HG03066 (cell line): ENCODE results near the gene LGMN.
"Not testable (repeated sequence)": the region's sequence is repeated elsewhere in the genome, so short reads cannot be mapped to it uniquely, and the experiment has no call there.

Source experiments
- ATAC-seq: cut with Tn5 transposase; IDR thresholded peaks from one replicate; pipeline ENCODE4 v1.9.1; 2021; ENCODE audit warnings: low read depth; ENCODE audit not compliant: unreplicated experiment

LGMN gene

DNA sequence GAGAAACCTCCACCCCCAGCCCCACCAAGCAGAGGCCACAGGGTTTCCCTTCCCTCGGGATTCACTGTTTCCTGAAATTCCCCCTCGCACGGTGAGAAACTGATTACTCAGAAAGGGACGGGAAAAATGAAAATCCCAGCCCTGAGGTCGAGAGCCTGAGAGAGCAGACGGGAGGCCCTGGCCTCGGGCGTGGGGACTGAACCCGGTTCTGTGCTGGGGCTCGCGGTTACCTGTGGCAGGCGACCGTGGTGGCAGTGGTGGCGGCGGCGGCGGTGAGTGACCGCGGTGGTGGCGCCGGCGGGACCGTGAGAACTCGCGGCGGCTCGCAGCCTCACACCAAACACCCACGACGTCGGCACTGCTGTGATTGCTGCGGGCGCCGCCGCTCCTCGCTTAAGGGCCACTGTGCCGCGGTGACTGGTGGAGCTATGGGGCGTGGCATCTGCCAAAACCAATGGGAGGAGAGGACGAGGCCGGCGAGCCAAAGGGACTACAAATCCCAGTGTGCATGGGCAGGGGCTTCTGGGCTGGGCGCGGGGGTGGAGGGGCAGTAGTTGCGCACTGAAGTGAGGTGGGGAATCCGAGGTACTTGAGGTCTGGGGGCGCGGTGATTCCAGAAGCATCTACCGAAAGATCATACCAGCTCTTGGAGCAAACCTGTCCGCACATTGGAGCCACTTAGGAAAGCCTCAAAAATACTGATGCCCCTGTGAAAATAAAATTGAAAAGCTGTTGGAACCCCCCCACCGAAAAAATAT is at the start of gene LGMN:
Gene LGMN (minus strand): TSS at position 369 of the 758 bp plus-strand sequence. CDS start 15,841 bp downstream, outside the sequence.
- peak; percentile 61 for ATAC-seq

- no peak for ATAC-seq
Observed at GRCh38 chr14:92794961-92795360, 46.5 kb upstream of the LGMN start.

GRCh38 chr14:92794547-92794941 is 46.1 kb upstream of the LGMN start:
- ATAC-seq: peak; percentile 6

DNA sequence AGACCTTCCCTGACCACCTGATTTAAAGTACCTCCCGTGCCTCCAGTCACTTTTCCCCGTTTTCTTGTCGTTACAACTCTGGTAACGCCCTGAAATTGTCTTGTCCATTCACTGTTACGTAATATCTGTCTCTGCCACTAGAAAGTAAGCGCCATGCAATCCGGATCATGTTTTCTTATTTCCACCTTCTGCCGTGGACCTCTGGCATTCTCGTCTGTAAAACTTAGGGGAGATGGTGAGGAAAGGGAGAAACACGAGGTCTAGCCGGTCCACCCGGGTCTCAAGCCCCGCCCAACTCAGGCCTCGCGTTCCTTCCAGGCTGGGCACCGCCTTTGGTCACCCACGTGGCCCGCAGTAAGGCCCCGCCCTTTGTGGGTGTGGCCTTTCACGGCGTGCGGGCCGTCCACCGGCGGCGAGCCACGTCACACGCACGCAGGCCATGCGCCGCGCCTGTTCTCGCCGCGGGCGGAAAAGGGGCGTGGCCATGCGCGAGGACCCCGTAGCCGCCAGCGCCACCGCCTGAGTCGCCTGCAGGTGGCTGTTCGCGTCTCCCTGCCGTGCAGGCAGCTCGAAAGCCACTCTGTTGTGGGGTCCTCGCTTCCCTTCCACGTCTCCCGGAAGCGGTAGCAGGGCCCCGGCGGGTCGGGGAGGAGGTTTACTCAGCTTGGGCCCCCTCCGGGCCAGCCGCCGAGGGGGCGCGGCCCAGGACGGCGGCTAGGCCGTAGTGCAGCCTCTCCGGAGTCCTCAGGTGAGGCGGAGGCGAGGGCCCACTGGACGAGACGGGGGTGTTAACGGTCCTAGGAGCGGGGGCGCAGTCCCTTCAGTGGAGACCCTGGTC is 45.5 kb upstream of the LGMN start, which contains the start of gene GOLGA5:
Gene GOLGA5 (plus strand): TSS at position 597 of the 838 bp plus-strand sequence. CDS start 3,133 bp downstream, outside the sequence.
- ATAC-seq: peak; percentile 93

DNA sequence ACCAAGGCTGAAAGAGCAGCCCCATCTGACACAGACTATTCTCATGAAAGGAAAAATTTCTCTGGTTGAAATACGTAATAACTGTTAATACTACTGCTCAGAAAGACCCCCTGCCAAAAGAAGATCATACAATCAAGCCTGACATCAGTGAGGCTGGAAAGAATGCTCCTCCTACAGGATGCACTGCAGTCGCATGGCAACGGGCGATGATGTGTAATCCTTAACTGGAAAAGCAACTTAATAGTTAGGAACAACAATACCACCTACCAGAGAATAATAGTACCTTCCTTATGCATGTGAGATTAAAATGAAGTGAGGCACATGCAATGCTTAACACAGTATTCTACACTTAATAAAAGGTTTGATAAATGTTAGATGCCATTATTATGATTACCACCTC is 44.5 kb upstream of the LGMN start:
- ATAC-seq: no peak

DNA sequence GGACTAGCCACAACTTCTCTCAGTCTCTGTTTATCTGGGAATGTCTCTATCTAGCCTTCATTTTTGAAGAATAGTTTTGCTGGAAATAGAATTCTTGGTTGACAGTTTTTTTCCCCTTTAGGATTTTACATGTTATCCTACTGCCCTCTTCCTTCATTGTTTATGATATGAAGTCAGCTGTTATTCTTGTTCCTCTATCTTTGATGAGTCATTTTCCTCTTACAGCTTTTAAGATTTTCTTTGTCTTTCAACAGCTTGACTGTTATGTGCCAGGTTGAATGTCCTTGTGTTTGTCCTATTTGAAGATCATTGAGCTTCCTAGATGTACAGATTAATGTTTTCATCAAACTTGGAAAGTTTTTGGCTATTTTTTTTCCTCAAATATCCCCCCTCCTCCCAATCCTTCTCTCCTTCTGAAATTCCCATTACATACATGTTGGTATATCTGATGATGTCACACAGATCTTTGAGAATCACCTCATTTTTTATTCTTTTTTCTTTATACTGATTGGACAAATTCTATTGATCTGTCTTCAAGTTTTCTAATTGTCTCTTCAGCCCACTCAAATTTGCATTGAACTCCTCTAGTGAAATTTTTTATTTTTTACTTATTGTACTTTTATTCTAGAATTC is 41.1 kb upstream of the LGMN start:
- no peak for ATAC-seq

- no peak for ATAC-seq
Observed at GRCh38 chr14:92787554-92787953, 39.1 kb upstream of the LGMN start.

- ATAC-seq: no peak
Observed at GRCh38 chr14:92786427-92786756, 38.0 kb upstream of the LGMN start.

DNA sequence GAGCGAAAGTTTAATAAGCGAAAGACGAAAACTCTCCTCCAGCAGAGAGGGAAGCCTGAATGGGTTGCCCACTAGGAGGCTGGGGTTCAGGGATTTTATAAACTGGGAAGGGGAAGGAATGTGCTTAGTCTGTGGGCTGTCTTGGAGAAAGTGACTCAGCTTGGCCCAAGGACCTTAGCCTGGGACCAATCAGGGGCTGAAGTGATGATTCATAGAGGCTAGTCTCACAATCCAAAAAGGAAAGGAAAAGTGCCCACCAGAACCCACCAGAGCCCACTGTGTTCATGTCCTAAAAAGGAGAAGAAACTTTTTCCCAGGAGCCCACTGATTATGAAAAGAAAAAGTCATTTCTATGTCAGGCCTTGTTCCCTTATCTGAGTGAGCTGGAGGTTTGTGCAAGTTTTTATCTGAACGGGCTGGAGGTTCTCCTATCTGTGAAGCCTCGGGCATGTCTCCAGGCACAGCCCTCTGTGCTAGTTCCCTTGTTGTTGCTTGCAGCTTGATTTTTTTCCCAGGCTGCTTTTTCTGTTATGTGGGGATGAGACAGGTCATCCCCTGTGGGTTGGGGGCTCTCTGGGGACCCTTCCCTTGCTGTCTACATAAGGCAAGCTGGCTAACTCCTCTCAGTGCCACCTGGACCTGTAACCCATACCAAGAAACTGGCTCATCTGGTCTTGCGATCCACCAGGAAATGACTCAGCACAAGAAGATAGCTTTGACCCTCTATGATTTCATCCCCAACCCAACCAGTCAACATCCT is 37.4 kb upstream of the LGMN start:
- no peak for ATAC-seq

GRCh38 chr14:92783813-92784431 is 35.5 kb upstream of the LGMN start:
- no peak for ATAC-seq

GRCh38 chr14:92781350-92781749 is 32.9 kb upstream of the LGMN start:
- no peak for ATAC-seq

DNA sequence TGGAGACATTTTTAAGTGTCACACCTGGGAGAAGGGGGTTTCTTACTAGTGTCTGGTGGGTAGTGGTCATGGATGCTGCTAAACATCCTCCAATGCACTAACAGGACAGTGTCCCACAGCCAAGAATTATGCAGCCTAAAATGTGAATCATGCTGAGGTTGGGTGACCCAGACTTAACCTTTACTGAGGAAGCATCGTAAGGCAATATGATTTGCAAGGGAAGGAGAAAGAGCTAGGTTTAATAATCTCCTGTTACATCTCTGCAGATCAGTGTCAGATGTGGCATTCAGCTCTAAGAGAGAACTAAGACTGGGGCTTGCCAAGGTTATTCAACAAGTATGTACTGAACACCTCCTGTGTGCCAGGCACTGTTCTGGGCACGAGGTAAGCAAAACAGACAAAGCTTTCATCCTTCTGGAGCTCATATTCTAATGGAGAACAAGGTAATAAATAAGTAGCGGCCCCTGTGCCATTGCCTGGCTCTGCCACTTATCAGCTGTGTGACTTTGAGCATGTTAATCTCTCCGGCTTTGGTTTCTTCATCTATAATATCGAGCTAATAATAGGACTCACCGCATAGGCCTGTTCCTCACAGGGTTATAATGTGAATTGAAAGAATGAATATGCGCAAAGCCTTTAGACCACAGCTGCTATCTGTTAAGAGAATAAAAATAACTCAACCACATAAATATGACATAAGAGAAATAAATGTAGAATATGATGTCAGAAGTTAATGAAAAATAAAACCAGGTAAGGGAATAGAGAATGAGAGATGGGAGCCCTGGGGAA is 32.2 kb upstream of the LGMN start:
- no peak for ATAC-seq

- ATAC-seq: not testable (repeated sequence)
Observed at GRCh38 chr14:92778868-92779565, 30.6 kb upstream of the LGMN start.

GRCh38 chr14:92775292-92775691 is 26.9 kb upstream of the LGMN start:
- ATAC-seq: peak; percentile 97

DNA sequence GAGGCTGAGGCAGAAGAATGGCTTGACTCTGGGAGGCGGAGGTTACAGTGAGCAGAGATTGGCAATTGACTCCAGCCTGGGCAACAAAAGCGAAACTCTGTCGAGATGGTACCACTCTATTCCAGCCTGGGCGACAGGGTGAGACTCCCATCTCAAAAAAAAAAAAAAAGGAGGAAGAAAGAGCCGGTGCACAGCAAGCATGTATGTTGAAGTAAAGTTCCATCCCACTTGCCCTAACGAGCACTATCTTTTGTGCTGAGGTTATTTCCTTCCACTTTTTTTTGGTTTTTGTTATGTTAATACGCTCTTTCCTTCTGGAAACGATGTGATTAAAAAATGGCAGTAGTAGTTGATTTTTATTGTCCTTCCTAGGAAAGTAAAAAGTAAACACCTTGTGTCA is 26.1 kb upstream of the LGMN start:
- ATAC-seq: no peak

GRCh38 chr14:92770484-92770883 is 22.1 kb upstream of the LGMN start:
- ATAC-seq: no peak

DNA sequence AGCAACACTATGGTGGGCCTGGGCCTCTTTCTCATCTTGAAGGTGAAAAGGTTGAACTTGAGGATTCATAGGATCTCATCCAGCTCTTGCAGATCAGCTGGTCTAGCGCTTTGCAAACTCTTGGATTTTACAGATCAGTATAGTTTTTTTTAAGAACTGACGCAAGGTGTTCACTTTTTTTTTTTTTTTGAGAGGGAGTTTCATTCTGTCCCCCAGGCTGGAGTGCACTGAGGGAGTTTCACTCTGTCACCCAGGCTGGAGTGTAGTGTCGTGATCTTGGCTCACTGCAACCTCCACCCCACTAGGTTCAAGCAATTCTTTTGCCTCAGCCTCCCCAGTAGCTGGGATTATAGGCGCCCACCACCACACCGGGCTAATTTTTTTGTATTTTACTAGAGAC is 20.4 kb upstream of the LGMN start:
- peak; percentile 2 for ATAC-seq

GRCh38 chr14:92768236-92768635 is 19.8 kb upstream of the LGMN start:
- ATAC-seq: peak; percentile 82
